GM12892 (cell line): ENCODE data around the gene LYSMD2.

Source experiments
- DNase-seq: peaks from one replicate; pipeline ENCODE4 v3.0.0; 2011; ENCODE audit not compliant: insufficient read length
- FAIRE-seq: peaks from 2 replicates; lab custom pipeline; 2011; peaks lifted over from hg19 to GRCh38; lab: Jason Lieb, UNC
- POLR2A ChIP-seq: IDR thresholded peaks from 2 replicates; pipeline ENCODE4 v1.6.1; 2011; ENCODE audit warnings: low read depth, low read length, control low read depth
- POLR2AphosphoS5 ChIP-seq: IDR thresholded peaks from 2 replicates; pipeline ENCODE4 v1.6.1; 2011; ENCODE audit warnings: low read depth, low read length, control low read depth
- TAF1 ChIP-seq: IDR thresholded peaks from 2 replicates; pipeline ENCODE4 v1.6.1; 2011; ENCODE audit warnings: low read depth, mild to moderate bottlenecking, control low read depth, low read length, borderline replicate concordance

The LYSMD2 gene

DNA sequence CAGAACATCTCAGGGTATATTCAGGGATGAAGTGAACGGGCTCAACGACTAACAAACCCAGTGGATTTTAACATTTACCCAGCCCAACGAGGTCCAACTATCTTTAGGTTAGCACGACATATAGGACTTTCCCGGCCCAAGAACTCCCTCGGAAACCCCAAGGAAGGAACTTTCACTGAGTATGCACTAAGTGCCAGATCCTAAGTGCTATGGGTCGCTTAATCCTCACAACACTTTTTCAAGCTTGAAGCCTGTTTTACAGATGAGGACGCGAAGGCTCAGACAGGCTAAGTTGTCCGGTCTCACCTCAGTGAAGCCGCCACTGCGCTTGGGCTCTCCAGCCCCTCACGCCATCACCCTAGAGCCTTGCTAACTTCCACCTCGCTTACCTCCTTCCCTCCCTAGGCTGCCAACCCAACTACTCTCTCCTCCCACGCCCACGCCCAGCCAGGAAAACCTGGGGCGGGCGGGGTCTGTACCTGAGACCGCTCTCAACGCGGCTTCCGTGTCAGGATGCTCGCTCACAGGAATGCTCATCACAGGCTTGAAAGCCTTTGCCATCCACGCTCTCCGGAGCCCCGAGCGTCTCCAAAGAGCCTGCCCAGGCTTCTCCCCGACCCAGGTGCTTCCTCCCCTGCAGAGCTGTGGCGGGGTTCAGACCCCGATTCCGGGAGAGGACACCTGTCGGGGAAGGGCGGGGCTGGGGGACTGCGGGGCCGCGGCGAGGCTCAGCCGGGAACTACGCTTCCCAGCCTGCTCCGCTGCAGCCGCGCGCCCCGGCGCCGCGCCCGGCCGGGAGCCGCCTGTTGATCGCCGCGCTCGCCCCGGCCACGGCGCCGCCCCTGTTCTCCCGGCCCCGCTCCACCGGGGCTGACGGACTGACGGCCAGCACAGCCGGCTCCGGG lies 13.6 kb upstream of the LYSMD2 start, which contains the start of gene TMOD2:
TSS of gene TMOD2 (plus strand) at position 806 of the 905 bp plus-strand sequence. CDS start 14,845 bp downstream, outside the sequence.
- peak; percentile 58 for DNase-seq
- peak; percentile 93 for FAIRE-seq
- TF ChIP-seq POLR2AphosphoS5 (no peak), TAF1 (no peak), POLR2A (no peak)

DNA sequence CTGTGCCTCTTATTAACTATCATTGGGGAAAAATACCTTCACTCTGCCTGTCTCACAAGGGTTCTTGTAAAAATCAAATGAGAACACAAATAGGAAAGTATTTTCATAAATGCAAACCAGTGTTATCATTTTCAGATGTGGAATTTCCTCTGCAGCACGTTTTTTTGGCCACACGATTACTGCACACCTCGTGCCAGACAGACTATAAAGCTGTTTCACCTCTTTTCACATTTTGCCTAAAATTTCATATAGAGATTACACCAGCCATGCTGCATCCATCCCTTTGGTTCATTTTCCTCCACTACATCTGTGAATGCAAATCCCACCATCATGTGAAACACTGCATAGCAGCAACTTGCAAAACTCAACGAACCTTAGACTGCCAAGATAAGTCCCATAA lies 12.7 kb upstream of the LYSMD2 start:
- TF ChIP-seq POLR2A (no peak), TAF1 (no peak), POLR2AphosphoS5 (no peak)
- FAIRE-seq (no peak), DNase-seq (no peak)

GRCh38 chr15:51749307-51749706 lies 11.9 kb upstream of the LYSMD2 start:
- TF ChIP-seq POLR2A (no peak), TAF1 (no peak), POLR2AphosphoS5 (no peak)
- DNase-seq (no peak), FAIRE-seq (no peak)

GRCh38 chr15:51739061-51739712 lies 1.7 kb upstream of the LYSMD2 start:
- FAIRE-seq: no peak
- TF ChIP-seq POLR2A (no peak), TAF1 (no peak), POLR2AphosphoS5 (no peak)
- no peak for DNase-seq

- peak; percentile 73 for FAIRE-seq
- no peak for DNase-seq
- no peak for TF ChIP-seq POLR2A
Measured at GRCh38 chr15:51738553-51738952, 1.1 kb upstream of the LYSMD2 start.

GRCh38 chr15:51736751-51737521 lies 519 bp downstream of the LYSMD2 start:
- FAIRE-seq (no peak), DNase-seq (peak; percentile 43)
- no peak; the same call in 1 of the 2 replicates for TF ChIP-seq POLR2A
- no peak; the same call in 1 of the 2 replicates for TF ChIP-seq POLR2AphosphoS5
- no peak for TF ChIP-seq TAF1

- FAIRE-seq: peak; percentile 53
- TF ChIP-seq TAF1: no peak
- no peak for TF ChIP-seq POLR2AphosphoS5
- TF ChIP-seq POLR2A: no peak; the same call in 1 of the 2 replicates
- no peak for DNase-seq
Measured at GRCh38 chr15:51736069-51736468, 1.4 kb downstream of the LYSMD2 start.

- FAIRE-seq: no peak
Measured at GRCh38 chr15:51735228-51736010, 2.0 kb downstream of the LYSMD2 start.

GRCh38 chr15:51732646-51733045 lies 4.8 kb downstream of the LYSMD2 start:
- DNase-seq (no peak), FAIRE-seq (no peak)
- TF ChIP-seq POLR2A: no peak
- TF ChIP-seq TAF1: no peak
- no peak; the same call in 1 of the 2 replicates for TF ChIP-seq POLR2AphosphoS5

More at GRCh38 chr15:51735228-51736010, 2.0 kb downstream of the LYSMD2 start:
- no peak for DNase-seq
- TF ChIP-seq TAF1: no peak
- TF ChIP-seq POLR2A: no peak
- no peak for TF ChIP-seq POLR2AphosphoS5

DNA sequence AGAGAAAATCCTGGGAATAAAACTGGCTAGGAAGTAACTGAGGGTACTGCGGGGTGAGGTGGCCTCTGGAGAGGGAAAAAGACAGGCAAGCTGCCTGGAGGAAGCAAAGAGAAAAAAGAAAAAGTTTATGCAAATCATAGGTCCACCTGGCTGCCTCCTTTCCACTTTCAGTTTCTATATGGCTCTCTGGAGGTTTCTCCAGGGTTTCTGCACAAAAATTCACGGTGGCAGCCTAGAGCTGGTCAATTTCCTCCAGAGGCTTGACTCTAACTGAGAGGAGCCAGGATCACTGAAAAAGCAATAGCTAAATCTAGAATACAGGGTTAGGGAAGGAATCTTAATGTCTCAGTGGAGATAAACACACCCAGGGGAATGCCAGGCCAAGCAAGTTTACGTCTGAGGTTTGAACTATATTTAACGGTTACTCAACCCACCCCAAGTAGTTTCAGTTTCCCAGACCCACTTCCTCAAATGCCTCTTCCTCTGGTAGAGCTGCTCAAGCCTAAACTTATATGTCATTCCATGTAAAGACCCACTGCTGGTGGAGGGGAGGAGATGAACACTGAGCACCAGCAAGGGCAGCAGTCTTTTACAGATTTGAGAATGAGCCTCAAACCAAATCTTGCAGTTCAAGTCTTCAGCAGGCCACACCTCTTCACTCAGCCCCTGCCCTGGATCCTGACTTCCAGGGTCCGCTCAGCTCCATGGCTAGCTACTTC lies 5.7 kb downstream of the LYSMD2 start:
- TF ChIP-seq POLR2A: peak; percentile 68
- TF ChIP-seq TAF1: peak; percentile 44; the same call in 1 of the 2 replicates
- TF ChIP-seq POLR2AphosphoS5: no peak
- FAIRE-seq (peak; percentile 87), DNase-seq (no peak)
